Measurements from ENCODE around the gene SAMD13. TPM values are rescaled to one million over a fixed set of nuclear protein-coding genes. Genes with fewer than 3 reads are reported as not detected.

SAMD13 gene
- total and polyA plus RNA-seq, 2 of the 8 experiments (the other 6 are each of a cell fraction or from before 2014, with no cell fraction given) = 0.86 to 2.3 TPM

- TF ChIP-seq, protein P1, sequence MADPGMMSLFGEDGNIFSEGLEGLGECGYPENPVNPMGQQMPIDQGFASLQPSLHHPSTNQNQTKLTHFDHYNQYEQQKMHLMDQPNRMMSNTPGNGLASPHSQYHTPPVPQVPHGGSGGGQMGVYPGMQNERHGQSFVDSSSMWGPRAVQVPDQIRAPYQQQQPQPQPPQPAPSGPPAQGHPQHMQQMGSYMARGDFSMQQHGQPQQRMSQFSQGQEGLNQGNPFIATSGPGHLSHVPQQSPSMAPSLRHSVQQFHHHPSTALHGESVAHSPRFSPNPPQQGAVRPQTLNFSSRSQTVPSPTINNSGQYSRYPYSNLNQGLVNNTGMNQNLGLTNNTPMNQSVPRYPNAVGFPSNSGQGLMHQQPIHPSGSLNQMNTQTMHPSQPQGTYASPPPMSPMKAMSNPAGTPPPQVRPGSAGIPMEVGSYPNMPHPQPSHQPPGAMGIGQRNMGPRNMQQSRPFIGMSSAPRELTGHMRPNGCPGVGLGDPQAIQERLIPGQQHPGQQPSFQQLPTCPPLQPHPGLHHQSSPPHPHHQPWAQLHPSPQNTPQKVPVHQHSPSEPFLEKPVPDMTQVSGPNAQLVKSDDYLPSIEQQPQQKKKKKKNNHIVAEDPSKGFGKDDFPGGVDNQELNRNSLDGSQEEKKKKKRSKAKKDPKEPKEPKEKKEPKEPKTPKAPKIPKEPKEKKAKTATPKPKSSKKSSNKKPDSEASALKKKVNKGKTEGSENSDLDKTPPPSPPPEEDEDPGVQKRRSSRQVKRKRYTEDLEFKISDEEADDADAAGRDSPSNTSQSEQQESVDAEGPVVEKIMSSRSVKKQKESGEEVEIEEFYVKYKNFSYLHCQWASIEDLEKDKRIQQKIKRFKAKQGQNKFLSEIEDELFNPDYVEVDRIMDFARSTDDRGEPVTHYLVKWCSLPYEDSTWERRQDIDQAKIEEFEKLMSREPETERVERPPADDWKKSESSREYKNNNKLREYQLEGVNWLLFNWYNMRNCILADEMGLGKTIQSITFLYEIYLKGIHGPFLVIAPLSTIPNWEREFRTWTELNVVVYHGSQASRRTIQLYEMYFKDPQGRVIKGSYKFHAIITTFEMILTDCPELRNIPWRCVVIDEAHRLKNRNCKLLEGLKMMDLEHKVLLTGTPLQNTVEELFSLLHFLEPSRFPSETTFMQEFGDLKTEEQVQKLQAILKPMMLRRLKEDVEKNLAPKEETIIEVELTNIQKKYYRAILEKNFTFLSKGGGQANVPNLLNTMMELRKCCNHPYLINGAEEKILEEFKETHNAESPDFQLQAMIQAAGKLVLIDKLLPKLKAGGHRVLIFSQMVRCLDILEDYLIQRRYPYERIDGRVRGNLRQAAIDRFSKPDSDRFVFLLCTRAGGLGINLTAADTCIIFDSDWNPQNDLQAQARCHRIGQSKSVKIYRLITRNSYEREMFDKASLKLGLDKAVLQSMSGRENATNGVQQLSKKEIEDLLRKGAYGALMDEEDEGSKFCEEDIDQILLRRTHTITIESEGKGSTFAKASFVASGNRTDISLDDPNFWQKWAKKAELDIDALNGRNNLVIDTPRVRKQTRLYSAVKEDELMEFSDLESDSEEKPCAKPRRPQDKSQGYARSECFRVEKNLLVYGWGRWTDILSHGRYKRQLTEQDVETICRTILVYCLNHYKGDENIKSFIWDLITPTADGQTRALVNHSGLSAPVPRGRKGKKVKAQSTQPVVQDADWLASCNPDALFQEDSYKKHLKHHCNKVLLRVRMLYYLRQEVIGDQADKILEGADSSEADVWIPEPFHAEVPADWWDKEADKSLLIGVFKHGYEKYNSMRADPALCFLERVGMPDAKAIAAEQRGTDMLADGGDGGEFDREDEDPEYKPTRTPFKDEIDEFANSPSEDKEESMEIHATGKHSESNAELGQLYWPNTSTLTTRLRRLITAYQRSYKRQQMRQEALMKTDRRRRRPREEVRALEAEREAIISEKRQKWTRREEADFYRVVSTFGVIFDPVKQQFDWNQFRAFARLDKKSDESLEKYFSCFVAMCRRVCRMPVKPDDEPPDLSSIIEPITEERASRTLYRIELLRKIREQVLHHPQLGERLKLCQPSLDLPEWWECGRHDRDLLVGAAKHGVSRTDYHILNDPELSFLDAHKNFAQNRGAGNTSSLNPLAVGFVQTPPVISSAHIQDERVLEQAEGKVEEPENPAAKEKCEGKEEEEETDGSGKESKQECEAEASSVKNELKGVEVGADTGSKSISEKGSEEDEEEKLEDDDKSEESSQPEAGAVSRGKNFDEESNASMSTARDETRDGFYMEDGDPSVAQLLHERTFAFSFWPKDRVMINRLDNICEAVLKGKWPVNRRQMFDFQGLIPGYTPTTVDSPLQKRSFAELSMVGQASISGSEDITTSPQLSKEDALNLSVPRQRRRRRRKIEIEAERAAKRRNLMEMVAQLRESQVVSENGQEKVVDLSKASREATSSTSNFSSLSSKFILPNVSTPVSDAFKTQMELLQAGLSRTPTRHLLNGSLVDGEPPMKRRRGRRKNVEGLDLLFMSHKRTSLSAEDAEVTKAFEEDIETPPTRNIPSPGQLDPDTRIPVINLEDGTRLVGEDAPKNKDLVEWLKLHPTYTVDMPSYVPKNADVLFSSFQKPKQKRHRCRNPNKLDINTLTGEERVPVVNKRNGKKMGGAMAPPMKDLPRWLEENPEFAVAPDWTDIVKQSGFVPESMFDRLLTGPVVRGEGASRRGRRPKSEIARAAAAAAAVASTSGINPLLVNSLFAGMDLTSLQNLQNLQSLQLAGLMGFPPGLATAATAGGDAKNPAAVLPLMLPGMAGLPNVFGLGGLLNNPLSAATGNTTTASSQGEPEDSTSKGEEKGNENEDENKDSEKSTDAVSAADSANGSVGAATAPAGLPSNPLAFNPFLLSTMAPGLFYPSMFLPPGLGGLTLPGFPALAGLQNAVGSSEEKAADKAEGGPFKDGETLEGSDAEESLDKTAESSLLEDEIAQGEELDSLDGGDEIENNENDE (IDR thresholded peaks at IDR 0.05; ENCODE audit: insufficient replicate concordance, low read length) = no peak
- no peak for TF ChIP-seq CEBPB (IDR thresholded peaks at IDR 0.05; ENCODE audit: low read depth, low read length)
- no peak for TF ChIP-seq RXRA (IDR thresholded peaks at IDR 0.05; ENCODE audit: insufficient read depth, low read depth, low read length)
- TF ChIP-seq HDAC6 (IDR thresholded peaks at IDR 0.05; ENCODE audit: low read depth, low read length) = no peak
- no peak for TF ChIP-seq KDM4A (IDR thresholded peaks at IDR 0.05; ENCODE audit: low read depth, low read length, severe bottlenecking)
- no peak for TF ChIP-seq TEAD4 (IDR thresholded peaks at IDR 0.05; ENCODE audit: low read depth, low read length)
- TF ChIP-seq GABPA (IDR thresholded peaks at IDR 0.05; ENCODE audit: borderline replicate concordance, insufficient read depth, low read length) = no peak
- TF ChIP-seq, protein P2, sequence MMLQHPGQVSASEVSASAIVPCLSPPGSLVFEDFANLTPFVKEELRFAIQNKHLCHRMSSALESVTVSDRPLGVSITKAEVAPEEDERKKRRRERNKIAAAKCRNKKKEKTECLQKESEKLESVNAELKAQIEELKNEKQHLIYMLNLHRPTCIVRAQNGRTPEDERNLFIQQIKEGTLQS (IDR thresholded peaks at IDR 0.05; ENCODE audit: insufficient read depth, low read depth, low read length) = no peak
Observed at GRCh38 chr1:84379917-84380180, 78.3 kb downstream of the SAMD13 start (continued).
